Activated T-cell treated with anti-CD3 and anti-CD28 coated beads for 1 hour (primary cell): ENCODE data around the gene MS4A5.

ENCODE experiments used
- DNase-seq: peaks from one replicate; pipeline ENCODE4 v3.0.0-alpha.2; 2020; ENCODE audit warnings: low read depth

MS4A5 gene

DNA sequence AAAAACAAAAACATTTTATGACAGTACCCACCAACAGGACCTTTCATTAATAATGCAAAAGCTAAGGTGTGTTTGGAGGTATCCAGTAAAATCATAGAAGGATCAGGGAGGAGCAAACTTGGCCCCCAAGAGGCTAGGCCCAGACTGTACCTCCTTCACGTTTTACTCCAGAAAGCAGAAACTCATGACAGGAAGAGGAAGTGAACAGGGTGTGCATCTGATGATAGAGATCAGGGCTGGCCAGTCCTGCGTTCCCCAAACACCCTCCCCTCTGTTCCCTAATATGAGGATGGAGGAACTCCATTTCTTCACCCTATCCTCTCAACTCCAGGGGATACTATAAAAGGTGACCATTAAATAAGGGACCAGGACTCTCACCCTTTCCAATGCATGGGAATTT lies 53.0 kb downstream of the MS4A5 start:
- DNase-seq = no peak

DNA sequence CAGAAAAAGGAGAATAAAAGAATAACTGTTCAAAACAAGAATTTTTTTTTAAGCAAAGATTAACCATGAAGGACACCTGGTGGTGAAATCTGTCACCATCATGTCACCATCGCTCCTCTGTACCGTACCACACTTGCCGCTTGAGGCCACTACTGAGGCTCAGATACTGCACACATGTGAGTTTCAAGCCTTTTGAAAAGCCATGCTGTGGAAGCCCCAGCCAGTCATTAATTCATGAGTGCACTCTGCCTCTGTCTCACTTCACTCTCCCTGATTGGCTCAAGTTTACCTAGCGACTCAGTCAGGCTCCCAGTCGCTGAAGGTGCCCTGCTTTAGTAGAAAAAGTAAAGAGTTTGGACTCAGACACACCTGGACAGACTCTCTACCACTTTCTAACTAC lies 56.6 kb downstream of the MS4A5 start:
- DNase-seq = no peak

DNA sequence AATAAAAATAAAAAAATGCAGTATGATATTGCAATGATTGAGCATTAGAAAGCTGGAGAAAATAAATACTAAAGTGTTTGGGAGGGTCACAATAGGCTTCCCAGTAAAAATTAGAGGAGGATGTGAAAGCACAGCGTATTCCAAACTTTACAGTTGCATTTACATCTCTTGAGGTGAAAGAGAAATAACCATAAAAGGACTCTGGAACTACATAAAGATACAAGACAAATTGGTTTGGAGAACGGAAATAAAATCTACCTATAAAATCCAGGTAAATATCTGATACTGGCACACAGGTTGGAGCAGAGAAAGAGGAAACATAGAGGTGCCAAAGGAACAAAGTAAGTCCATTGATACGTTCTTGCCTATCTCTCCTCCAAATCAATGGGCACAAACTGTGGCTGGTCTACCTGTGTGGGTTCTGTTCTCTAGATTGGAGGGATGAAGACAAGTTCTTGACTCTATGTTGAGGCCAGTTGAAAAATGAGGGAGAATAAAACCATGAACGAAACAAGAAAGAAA lies 63.2 kb downstream of the MS4A5 start, which contains the start of gene MS4A12:
MS4A12 (plus strand) TSS at position 291 of the 522 bp plus-strand sequence. CDS start 4,541 bp downstream, outside the sequence.
- no peak for DNase-seq

DNA sequence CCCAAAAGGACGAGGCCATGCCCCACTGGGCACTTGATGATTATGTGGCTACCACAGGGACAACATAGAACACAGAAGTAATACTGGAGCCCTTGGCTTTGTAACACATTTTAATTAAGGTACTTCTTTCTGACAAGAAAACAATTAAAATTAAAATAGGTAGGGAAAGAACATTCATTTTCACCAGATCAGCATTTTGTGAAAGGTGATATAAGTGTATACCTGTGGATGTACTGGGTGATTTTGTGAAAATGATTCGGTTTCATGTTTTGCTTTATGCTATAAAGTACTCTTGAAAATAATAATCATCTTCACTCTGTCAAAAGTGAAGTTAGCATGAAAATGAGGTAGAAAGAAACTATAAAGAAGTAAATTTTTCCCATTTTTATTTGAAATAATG lies 64.1 kb downstream of the MS4A5 start:
- DNase-seq = no peak
